AG10803 (cell line): Measurements from ENCODE around the gene HEPHL1.
"Not testable (repeated sequence)": the region's sequence is repeated elsewhere in the genome, so short reads cannot be mapped to it uniquely, and the experiment has no call there.

Source experiments
- DNase-seq: peaks from one replicate; pipeline ENCODE4 v3.0.0; 2010; ENCODE audit warnings: low read depth
- H3K4me3 ChIP-seq: 2 replicates; pipeline ENCODE4 v1.5.1; 2011; ENCODE audit warnings: mild to moderate bottlenecking, low read length, control low read depth
- CTCF ChIP-seq: conservative IDR thresholded peaks from 2 replicates; pipeline ENCODE4 v1.5.1; 2011; ENCODE audit warnings: mild to moderate bottlenecking, low read length, control low read depth, inconsistent platforms

The HEPHL1 gene

GRCh38 chr11:94117197-94117574, 96.0 kb downstream of the HEPHL1 start:
- no peak overlapping the region for H3K4me3 ChIP-seq
- DNase-seq, result no peak
- no peak for TF ChIP-seq CTCF

DNA sequence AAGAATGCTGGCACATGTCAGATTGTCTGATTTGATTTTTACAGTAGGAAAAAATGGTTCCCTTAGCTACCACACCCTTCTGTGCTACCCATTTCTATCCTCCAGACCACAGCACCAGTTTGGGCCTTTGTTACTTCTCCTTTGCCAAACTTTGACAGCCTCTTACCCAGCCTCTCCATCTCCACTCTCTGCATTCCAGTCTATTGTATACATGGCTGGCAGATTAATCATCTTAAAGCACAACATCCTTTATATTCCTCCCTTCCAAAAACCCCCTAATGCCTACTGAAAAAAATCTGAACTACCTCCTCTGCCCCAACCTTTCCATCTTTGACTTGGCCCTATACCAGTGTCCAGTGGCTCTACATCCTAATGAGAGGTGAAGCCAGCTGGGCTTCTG, 96.7 kb downstream of the HEPHL1 start:
- TF ChIP-seq CTCF, result no peak
- DNase-seq, result no peak
- no peak overlapping the region for H3K4me3 ChIP-seq

DNA sequence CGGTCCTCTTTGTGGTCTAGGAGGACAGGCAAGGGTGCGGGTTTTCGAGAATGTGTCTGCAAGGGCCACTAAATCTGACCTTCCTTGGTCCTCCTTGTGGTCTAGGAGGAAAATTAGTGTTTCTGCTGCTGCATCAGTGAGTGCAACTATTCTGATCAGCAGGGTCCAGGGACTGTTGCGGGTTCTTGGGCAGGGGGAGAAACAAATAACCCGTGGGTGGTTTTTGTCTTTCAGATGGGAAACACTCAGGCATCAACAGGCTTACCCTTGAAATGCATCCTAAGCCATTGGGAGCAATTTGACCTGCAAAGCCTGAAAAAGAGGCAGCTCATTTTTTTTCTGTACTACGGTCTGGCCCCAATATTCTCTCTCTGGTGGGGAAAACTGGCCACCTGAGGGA, 98.5 kb downstream of the HEPHL1 start:
- H3K4me3 ChIP-seq, DNase-seq: not testable (repeated sequence)

- DNase-seq, H3K4me3 ChIP-seq: not testable (repeated sequence)
These were observed 99.4 kb downstream of the HEPHL1 start for GRCh38 chr11:94120516-94120915.

DNA sequence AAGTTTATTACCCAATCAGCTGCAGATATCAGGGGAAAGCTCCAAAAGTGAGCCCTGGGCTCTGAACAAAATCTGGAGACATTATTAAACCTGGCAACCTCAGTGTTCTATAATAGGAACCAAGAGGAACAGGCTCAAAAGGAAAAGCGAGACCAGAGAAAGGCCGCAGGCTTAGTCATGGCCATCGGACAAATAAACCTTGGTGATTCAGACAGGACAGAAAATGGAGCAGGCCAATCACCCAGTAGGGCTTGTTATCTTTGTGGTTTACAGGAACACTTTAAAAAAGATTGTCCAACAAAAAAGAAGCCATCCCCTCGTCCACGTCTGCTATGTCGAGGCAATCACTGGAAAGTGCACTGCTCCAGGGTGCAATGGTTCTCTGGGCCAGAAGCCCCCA, 99.8 kb downstream of the HEPHL1 start:
- no peak for TF ChIP-seq CTCF
- H3K4me3 ChIP-seq, result no peak overlapping the region
- DNase-seq, result no peak

- no peak for TF ChIP-seq CTCF
- peak; percentile 75 for DNase-seq
- no peak overlapping the region for H3K4me3 ChIP-seq
These were observed 104.4 kb downstream of the HEPHL1 start for GRCh38 chr11:94125407-94126115.

- no peak for TF ChIP-seq CTCF
- DNase-seq, result no peak
- H3K4me3 ChIP-seq, result peak overlapping the region; percentile 92
These were observed 106.5 kb downstream of the HEPHL1 start for GRCh38 chr11:94127638-94128037.

DNA sequence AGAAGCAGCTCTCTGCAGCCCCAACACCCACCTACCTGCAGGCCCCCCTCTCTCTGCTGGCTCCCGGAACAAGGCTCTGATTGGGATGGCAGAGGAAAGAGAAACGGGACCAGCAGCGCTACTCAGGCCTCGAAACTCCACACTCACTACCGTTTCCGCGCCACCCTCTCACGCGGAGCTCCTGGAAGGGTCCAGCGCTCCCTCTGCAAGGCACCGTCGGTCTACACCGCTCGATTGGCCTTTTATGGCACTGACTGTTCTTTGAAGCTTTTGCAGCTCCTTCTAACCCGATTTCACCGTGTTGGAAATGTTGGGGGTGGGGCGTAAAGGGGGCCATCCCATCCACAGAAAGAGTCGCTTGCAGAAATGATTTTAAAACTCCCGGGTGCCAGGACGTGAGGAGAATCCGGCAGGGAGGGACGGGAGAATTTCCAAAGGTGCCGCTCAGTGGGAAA, 107.2 kb downstream of the HEPHL1 start:
- TF ChIP-seq CTCF, result no peak
- peak overlapping the region; percentile 92 for H3K4me3 ChIP-seq
- no peak for DNase-seq
